ENCODE measurements around the gene CSKMT. TPM values are rescaled to one million over a fixed set of nuclear protein-coding genes. Genes with fewer than 3 reads are reported as not detected.
A peak's percentile ranks its signal among the peaks of the same experiment; 100 is the strongest.

CSKMT gene
- total and polyA plus RNA-seq, 10 of the 15 experiments (the other 5 are each of a cell fraction or from before 2014, with no cell fraction given): 7.0 to 213 (median 21.6) TPM

DNA sequence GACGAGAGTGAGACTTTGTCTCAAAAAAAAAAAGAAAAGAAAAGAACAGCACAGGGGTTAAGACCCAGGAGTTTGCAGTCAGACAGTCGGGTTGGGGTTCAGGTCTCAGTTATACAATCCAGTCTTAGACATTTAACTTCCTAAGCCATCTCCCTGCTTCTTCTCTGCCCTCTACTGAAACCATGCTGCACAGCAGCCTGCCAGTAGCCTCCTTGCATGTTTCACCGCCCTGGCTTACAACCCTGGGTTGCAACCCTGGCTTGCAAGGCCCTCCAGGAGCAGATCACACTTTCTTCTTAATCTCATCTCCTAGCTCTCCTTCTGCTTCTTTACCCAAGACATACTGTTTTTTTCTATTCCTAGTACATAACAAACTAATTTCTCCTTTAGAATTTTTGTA lies 37.4 kb upstream of the CSKMT start:
- H3K4me3 ChIP-seq: no peak overlapping the region
- no peak overlapping the region for H2AFZ ChIP-seq (ENCODE audit: control insufficient read depth, low read depth, low read length)
- no peaks in the 10 kb centered on the region for H4K20me1 ChIP-seq (ENCODE audit: control insufficient read depth, insufficient read depth)
- H3K9ac ChIP-seq (ENCODE audit: control insufficient read depth, insufficient read depth, low read length): no peak overlapping the region
- no peaks in the 10 kb centered on the region for H3K9me3 ChIP-seq (replicated peaks; ENCODE audit: control insufficient read depth, insufficient read depth, low read length)
- DNase-seq (ENCODE audit: low read depth, low spot score) (no peak), FAIRE-seq (no peak), ATAC-seq (no peak)
- no peak overlapping the region for H3K4me2 ChIP-seq (ENCODE audit: control insufficient read depth, insufficient read depth)
- no peaks in the 10 kb centered on the region for H3K4me1 ChIP-seq (ENCODE audit: control insufficient read depth, insufficient read depth, low read length)
- no peaks in the 10 kb centered on the region for H3K79me2 ChIP-seq (ENCODE audit: control insufficient read depth, insufficient read depth, low read length)
- intact Hi-C loops (cut with micrococcal nuclease; ENCODE audit: unreplicated experiment) (no loop called here), in situ Hi-C loops (cut with MboI) (no loop called here)
- ChIA-PET SMC1A (ENCODE audit: uncharacterized antibody, unreplicated experiment) (interaction anchor here (0.9 to 1.5 kb wide), 2 partner anchors 13 to 17 kb away, joined by 4 read pairs; no protein-coding TSS in a partner anchor), POLR2A (interaction anchor here (1.0 kb wide), 1 partner anchor 14 kb away, joined by 3 read pairs; no protein-coding TSS in a partner anchor), RAD21 (ENCODE audit: unreplicated experiment) (no interaction called here), CTCF (no interaction called here)
- peaks cover 38 to 40% of the 10 kb centered on the region in 2 experiments for H3K36me3 ChIP-seq (ENCODE audit: control insufficient read depth in 2 of 2, insufficient read depth in 2 of 2, low read length in 1 of 2)
- WGBS (ENCODE audit: insufficient coverage, insufficient replicate concordance, low lambda C conversion rate, missing lambda C conversion rate): 83% methylated on average over 2 of the region's 3 CpGs
- no peaks in the 10 kb centered on the region for H3K27me3 ChIP-seq (replicated peaks in 1 of 2; ENCODE audit: control insufficient read depth in 2 of 2, insufficient read depth in 2 of 2, low read length in 1 of 2)
- H3K27ac ChIP-seq (ENCODE audit: control insufficient read depth, insufficient read depth): no peak overlapping the region
- BruUV-seq (replicated peaks): no TSS peak
- TF ChIP-seq, protein P1, sequence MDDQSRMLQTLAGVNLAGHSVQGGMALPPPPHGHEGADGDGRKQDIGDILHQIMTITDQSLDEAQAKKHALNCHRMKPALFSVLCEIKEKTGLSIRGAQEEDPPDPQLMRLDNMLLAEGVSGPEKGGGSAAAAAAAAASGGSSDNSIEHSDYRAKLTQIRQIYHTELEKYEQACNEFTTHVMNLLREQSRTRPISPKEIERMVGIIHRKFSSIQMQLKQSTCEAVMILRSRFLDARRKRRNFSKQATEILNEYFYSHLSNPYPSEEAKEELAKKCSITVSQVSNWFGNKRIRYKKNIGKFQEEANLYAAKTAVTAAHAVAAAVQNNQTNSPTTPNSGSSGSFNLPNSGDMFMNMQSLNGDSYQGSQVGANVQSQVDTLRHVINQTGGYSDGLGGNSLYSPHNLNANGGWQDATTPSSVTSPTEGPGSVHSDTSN (IDR thresholded peaks at IDR 0.05; ENCODE audit: insufficient replicate concordance, low read depth, low read length): no peak
- TF ChIP-seq ZSCAN29 (IDR thresholded peaks at IDR 0.05): no peak
- no peak for TF ChIP-seq NFIC (IDR thresholded peaks at IDR 0.05; ENCODE audit: low read depth, low read length)
- no peak for TF ChIP-seq FOXK2 (IDR thresholded peaks at IDR 0.05)
- TF ChIP-seq CTCF (IDR thresholded peaks at IDR 0.05 in 2 of 3, conservative IDR thresholded peaks at IDR 0.05 in 1 of 3; ENCODE audit: control insufficient read depth in 2 of 3, extremely low read depth in 1 of 3, insufficient read depth in 1 of 3, low read depth in 3 of 3, low read length in 3 of 3): 0 out of 6 replicates have a peak, but pooled peaks of 1 of the 3 experiments have one; percentile 10
